Psoas muscle (tissue), 8 donors: ENCODE measurements around the gene HLA-DRB1. TPM values are rescaled to one million over a fixed set of nuclear protein-coding genes. Genes with fewer than 3 reads are reported as not detected.

Source experiments
- ATAC-seq, 4 donors: fragments of 200-7000 bp; cut with Tn5 transposase; one replicate each; pipeline ENCODE4 v1.9.1; 2020; ENCODE audit warnings: moderate library complexity in 3 of 4, mild to moderate bottlenecking in 2 of 4
- DNase-seq, 2 donors: peaks; one replicate each; pipeline ENCODE4 v3.0.0-alpha.2; 2020
- H3K27ac ChIP-seq: fragments of 200-600 bp; one replicate; pipeline ENCODE4 v1.8.0; 2022
- H3K27me3 ChIP-seq, 3 donors: fragments of 200-600 bp in 1 of 3; one replicate each; pipeline versions ENCODE4 v1.6.1 to v1.8.0; 2013 to 2022; ENCODE audit warnings: low read length in 2 of 3, mild to moderate bottlenecking in 2 of 3, moderate library complexity in 1 of 3; ENCODE audit not compliant: insufficient read depth in 3 of 3
- H3K36me3 ChIP-seq, 2 donors: fragments of 200-600 bp in 1 of 2; one replicate each; pipeline versions ENCODE4 v1.6.1 to v1.8.0; 2013 to 2022; ENCODE audit warnings: low read depth in 1 of 2, mild to moderate bottlenecking in 1 of 2, moderate library complexity in 1 of 2; ENCODE audit not compliant: insufficient read depth in 1 of 2
- H3K4me1 ChIP-seq: fragments of 200-600 bp; one replicate; pipeline ENCODE4 v1.8.0; 2022
- H3K4me3 ChIP-seq: fragments of 200-600 bp; one replicate; pipeline ENCODE4 v1.8.0; 2022; ENCODE audit warnings: mild to moderate bottlenecking
- H3K9me3 ChIP-seq: fragments of 200-600 bp; one replicate; pipeline ENCODE4 v1.8.0; 2022
- CTCF ChIP-seq: fragments of 200-600 bp; IDR thresholded peaks from one replicate; pipeline ENCODE4 v1.8.0; 2022; ENCODE audit warnings: antibody characterized with exemption
- WGBS, 3 donors: extraction: QIAGEN DNeasy Blood & Tissue Kit; methylation state at CpG; one replicate each; pipeline versions ENCODE4 v1.1.6 to v1.1.7; 2013; 5-methylcytosine and 5-hydroxymethylcytosine counted together
- intact Hi-C, 2 donors: fragments of 100-400 bp; cut with DNase I; formaldehyde crosslinking; loops; one replicate each; pipeline versions ENCODE4 v1.11.0 to v1.14.2; 2022
- long read RNA-seq, 2 donors: library from polyadenylated mRNA; unstranded; transcript quantifications; one replicate each; pipeline ENCODE4 v2.0.0, GENCODE V29; 2021
- polyA plus RNA-seq, 3 donors: library from polyadenylated mRNA; stranded (reverse); fragments of 200-250 nt; gene quantifications; one replicate each; pipeline ENCODE4 v1.2.3, GENCODE V29; 2013
- total RNA-seq, 4 donors: library from RNA; stranded (reverse); fragmentation: NEBNext Ultra II Directional in 2 of 4; extraction: Animal tissue kit (Norgen Biotek cat#: 25700) in 2 of 4; gene quantifications; one replicate each; pipeline versions ENCODE4 v1.2.1 to v1.2.4, GENCODE V29; 2021 to 2023
- donor health status: healthy with polysubstance abuse.
- donor health status: DM: no; HTN: no; CAD: no; lungs with moderate emphysema.
- donor health status: Bipolar disorder and iron deficiency.
- donor health status: healthy.
- donor health status: DM: yes; HTN: yes; CAD: no.
- donor health status: DM: no; HTN: no; CAD: no.
- donor health status: DM: no; HTN: no; CAD: no.
- donor health status: DM: yes; HTN: yes; CAD: no.

Gene HLA-DRB1
- total RNA-seq (10 to 100 TPM; 16.9 to 49.4 (median 29.8) TPM), polyA plus RNA-seq (10 to 100 TPM; 13.2 to 32.6 (median 20.5) TPM)
- long read RNA-seq, donor 1, transcript HLA-DRB1-201 (6 exons, 1,229 nt): major isoform, 9 of 31 reads
- long read RNA-seq, donor 1, partial matches to known transcripts: 16 of 31 reads
- long read RNA-seq, donor 1, other reads (novel, unspliced or antisense): 6 of 31 reads
- long read RNA-seq, donor 2, transcript HLA-DRB1-201 (6 exons, 1,229 nt): major isoform, 35 of 61 reads
- long read RNA-seq, donor 2, partial matches to known transcripts: 25 of 61 reads
- long read RNA-seq, donor 2, other reads (novel, unspliced or antisense): 1 of 61 reads

- ATAC-seq (peak; percentile 63 to 92 (median 76)), DNase-seq (peak; percentile 15 to 57)
- intact Hi-C loops: loop anchor here in 1 of 2 donors (5.0 kb wide), 1 partner anchor 63 kb away; no protein-coding TSS in a partner anchor
- TF ChIP-seq CTCF: no peak
- H3K4me1 ChIP-seq: no peaks in the 10 kb centered on the region
- H3K36me3 ChIP-seq: no peaks in the 10 kb centered on the region
- no peaks in the 10 kb centered on the region for H3K27me3 ChIP-seq
- no peak within 1 kb of the TSS for H3K4me3 ChIP-seq
- no peak within 1 kb of the TSS for H3K27ac ChIP-seq
- no peaks in the 10 kb centered on the region for H3K9me3 ChIP-seq
- WGBS, 3 donors: 10 to 38% (median 19%) methylated on average over 7 to 9 of the region's 9 CpGs
Measured at GRCh38 chr6:32589596-32590449, at the start of gene HLA-DRB1. TSS of gene HLA-DRB1 (minus strand) at chr6:32589848. CDS start at chr6:32589742, 106 bp downstream.

GRCh38 chr6:32638532-32639219 lies 49.0 kb upstream of the HLA-DRB1 start:
- Histone ChIP-seq H3K27me3 (peaks cover 0 to 4% (median 0%) of the 10 kb centered on the region in 3 donors), H3K9me3 (no peaks in the 10 kb centered on the region), H3K36me3 (no peaks in the 10 kb centered on the region), H3K4me1 (no peaks in the 10 kb centered on the region), H3K4me3 (no peak overlapping the region), H3K27ac (no peak overlapping the region)
- no peak for TF ChIP-seq CTCF
- intact Hi-C loops: no loop called here
- ATAC-seq (no peak), DNase-seq (no peak)
- 41 to 75% (median 71%) methylated on average over 8 to 9 of the region's 9 CpGs for WGBS, 3 donors

- no peak for TF ChIP-seq CTCF
- no peaks in the 10 kb centered on the region for H3K4me1 ChIP-seq
- DNase-seq (no peak), ATAC-seq (no peak)
- peaks cover 0 to 4% (median 0%) of the 10 kb centered on the region in 3 donors for H3K27me3 ChIP-seq
- intact Hi-C loops: no loop called here
- H3K9me3 ChIP-seq: no peaks in the 10 kb centered on the region
- H3K36me3 ChIP-seq: no peaks in the 10 kb centered on the region
- no peak overlapping the region for H3K27ac ChIP-seq
- H3K4me3 ChIP-seq: no peak overlapping the region
- 65 to 78% (median 68%) methylated on average over 3 of the region's 3 CpGs for WGBS, 3 donors
Measured at GRCh38 chr6:32637883-32638282, 48.2 kb upstream of the HLA-DRB1 start.

GRCh38 chr6:32637219-32637880 lies 47.7 kb upstream of the HLA-DRB1 start, which contains the start of gene HLA-DQA1:
TSS of gene HLA-DQA1 (plus strand) at chr6:32637406. CDS start at chr6:32637459, 53 bp downstream.
- intact Hi-C loops: no loop called here
- DNase-seq: no peak
- H3K4me3 ChIP-seq: no peak within 1 kb of the TSS

More at GRCh38 chr6:32637219-32637880, 47.7 kb upstream of the HLA-DRB1 start, which contains the start of gene HLA-DQA1:
- no peak within 1 kb of the TSS for H3K27ac ChIP-seq
- H3K4me1 ChIP-seq: no peaks in the 10 kb centered on the region
- 44 to 54% (median 48%) methylated on average over 7 of the region's 7 CpGs for WGBS, 3 donors
- H3K36me3 ChIP-seq: no peaks in the 10 kb centered on the region
- ATAC-seq: no peak
- H3K9me3 ChIP-seq: no peaks in the 10 kb centered on the region
- H3K27me3 ChIP-seq: peaks cover 0 to 4% (median 0%) of the 10 kb centered on the region in 3 donors
- no peak for TF ChIP-seq CTCF
